Measurements from ENCODE around the gene AGBL3.

AGBL3 gene

GRCh38 chr7:134946260-134946659, 40.0 kb upstream of the AGBL3 start:
- H3K4me1 ChIP-seq (ENCODE audit: control insufficient read depth, low read depth, low read length), result peaks cover 3% of the 10 kb centered on the region
- H3K4me3 ChIP-seq (ENCODE audit: low read length), result no peak overlapping the region
- peaks cover 37% of the 10 kb centered on the region for H3K36me3 ChIP-seq (ENCODE audit: control insufficient read depth, low read depth, low read length)
- H3K27ac ChIP-seq (ENCODE audit: low read length), result no peak overlapping the region
- no peak overlapping the region for H3K9ac ChIP-seq (ENCODE audit: low read length)
- H3K9me3 ChIP-seq (ENCODE audit: control insufficient read depth, low read depth, low read length), result no peaks in the 10 kb centered on the region
- H3K27me3 ChIP-seq (ENCODE audit: control insufficient read depth, insufficient read depth, low read length), result no peaks in the 10 kb centered on the region

GRCh38 chr7:134947329-134947728, 39.0 kb upstream of the AGBL3 start:
- no peaks in the 10 kb centered on the region for H3K9me3 ChIP-seq (ENCODE audit: control insufficient read depth, low read depth, low read length)
- H3K27me3 ChIP-seq (ENCODE audit: control insufficient read depth, insufficient read depth, low read length), result no peaks in the 10 kb centered on the region
- H3K4me1 ChIP-seq (ENCODE audit: control insufficient read depth, low read depth, low read length), result peaks cover 3% of the 10 kb centered on the region
- H3K9ac ChIP-seq (ENCODE audit: low read length), result no peak overlapping the region
- peaks cover 45% of the 10 kb centered on the region for H3K36me3 ChIP-seq (ENCODE audit: control insufficient read depth, low read depth, low read length)
- no peak overlapping the region for H3K4me3 ChIP-seq (ENCODE audit: low read length)
- H3K27ac ChIP-seq (ENCODE audit: low read length), result no peak overlapping the region

GRCh38 chr7:134947831-134948230, 38.5 kb upstream of the AGBL3 start:
- peaks cover 49% of the 10 kb centered on the region for H3K36me3 ChIP-seq (ENCODE audit: control insufficient read depth, low read depth, low read length)
- no peaks in the 10 kb centered on the region for H3K9me3 ChIP-seq (ENCODE audit: control insufficient read depth, low read depth, low read length)
- no peak overlapping the region for H3K9ac ChIP-seq (ENCODE audit: low read length)
- no peaks in the 10 kb centered on the region for H3K27me3 ChIP-seq (ENCODE audit: control insufficient read depth, insufficient read depth, low read length)
- H3K4me1 ChIP-seq (ENCODE audit: control insufficient read depth, low read depth, low read length), result peaks cover 1% of the 10 kb centered on the region
- no peak overlapping the region for H3K4me3 ChIP-seq (ENCODE audit: low read length)
- no peak overlapping the region for H3K27ac ChIP-seq (ENCODE audit: low read length)

GRCh38 chr7:134948246-134948645, 38.1 kb upstream of the AGBL3 start:
- H3K36me3 ChIP-seq (ENCODE audit: control insufficient read depth, low read depth, low read length), result peaks cover 51% of the 10 kb centered on the region
- no peaks in the 10 kb centered on the region for H3K27me3 ChIP-seq (ENCODE audit: control insufficient read depth, insufficient read depth, low read length)
- no peak overlapping the region for H3K9ac ChIP-seq (ENCODE audit: low read length)
- H3K4me1 ChIP-seq (ENCODE audit: control insufficient read depth, low read depth, low read length), result no peaks in the 10 kb centered on the region
- no peak overlapping the region for H3K4me3 ChIP-seq (ENCODE audit: low read length)
- no peaks in the 10 kb centered on the region for H3K9me3 ChIP-seq (ENCODE audit: control insufficient read depth, low read depth, low read length)
- H3K27ac ChIP-seq (ENCODE audit: low read length), result no peak overlapping the region

- no peaks in the 10 kb centered on the region for H3K27me3 ChIP-seq (ENCODE audit: control insufficient read depth, insufficient read depth, low read length)
- no peaks in the 10 kb centered on the region for H3K4me1 ChIP-seq (ENCODE audit: control insufficient read depth, low read depth, low read length)
- no peak overlapping the region for H3K4me3 ChIP-seq (ENCODE audit: low read length)
- no peak overlapping the region for H3K27ac ChIP-seq (ENCODE audit: low read length)
- peaks cover 51% of the 10 kb centered on the region for H3K36me3 ChIP-seq (ENCODE audit: control insufficient read depth, low read depth, low read length)
- no peaks in the 10 kb centered on the region for H3K9me3 ChIP-seq (ENCODE audit: control insufficient read depth, low read depth, low read length)
- H3K9ac ChIP-seq (ENCODE audit: low read length), result no peak overlapping the region
Observed at GRCh38 chr7:134948736-134949135, 37.6 kb upstream of the AGBL3 start.

GRCh38 chr7:134949171-134949570, 37.1 kb upstream of the AGBL3 start:
- H3K9ac ChIP-seq (ENCODE audit: low read length), result no peak overlapping the region
- H3K4me3 ChIP-seq (ENCODE audit: low read length), result no peak overlapping the region
- H3K9me3 ChIP-seq (ENCODE audit: control insufficient read depth, low read depth, low read length), result no peaks in the 10 kb centered on the region
- H3K27ac ChIP-seq (ENCODE audit: low read length), result no peak overlapping the region
- H3K27me3 ChIP-seq (ENCODE audit: control insufficient read depth, insufficient read depth, low read length), result no peaks in the 10 kb centered on the region
- H3K4me1 ChIP-seq (ENCODE audit: control insufficient read depth, low read depth, low read length), result no peaks in the 10 kb centered on the region
- H3K36me3 ChIP-seq (ENCODE audit: control insufficient read depth, low read depth, low read length), result peaks cover 51% of the 10 kb centered on the region

GRCh38 chr7:134954197-134955082, 31.9 kb upstream of the AGBL3 start:
- Histone ChIP-seq H3K4me3 (ENCODE audit: low read length) (no peak overlapping the region), H3K36me3 (ENCODE audit: control insufficient read depth, low read depth, low read length) (peaks cover 56% of the 10 kb centered on the region), H3K9ac (ENCODE audit: low read length) (no peak overlapping the region), H3K4me1 (ENCODE audit: control insufficient read depth, low read depth, low read length) (no peaks in the 10 kb centered on the region), H3K27me3 (ENCODE audit: control insufficient read depth, insufficient read depth, low read length) (no peaks in the 10 kb centered on the region), H3K27ac (ENCODE audit: low read length) (no peak overlapping the region), H3K9me3 (ENCODE audit: control insufficient read depth, low read depth, low read length) (no peaks in the 10 kb centered on the region)

- Histone ChIP-seq H3K4me1 (ENCODE audit: control insufficient read depth, low read depth, low read length) (no peaks in the 10 kb centered on the region), H3K36me3 (ENCODE audit: control insufficient read depth, low read depth, low read length) (peaks cover 55% of the 10 kb centered on the region), H3K4me3 (ENCODE audit: low read length) (no peak overlapping the region), H3K9me3 (ENCODE audit: control insufficient read depth, low read depth, low read length) (no peaks in the 10 kb centered on the region), H3K27me3 (ENCODE audit: control insufficient read depth, insufficient read depth, low read length) (no peaks in the 10 kb centered on the region), H3K9ac (ENCODE audit: low read length) (no peak overlapping the region), H3K27ac (ENCODE audit: low read length) (no peak overlapping the region)
Observed at GRCh38 chr7:134957005-134957404, 29.3 kb upstream of the AGBL3 start.

- H3K4me1 ChIP-seq (ENCODE audit: control insufficient read depth, low read depth, low read length), result no peaks in the 10 kb centered on the region
- H3K36me3 ChIP-seq (ENCODE audit: control insufficient read depth, low read depth, low read length), result peaks cover 62% of the 10 kb centered on the region
- no peaks in the 10 kb centered on the region for H3K27me3 ChIP-seq (ENCODE audit: control insufficient read depth, insufficient read depth, low read length)
- H3K9ac ChIP-seq (ENCODE audit: low read length), result no peak overlapping the region
- no peak overlapping the region for H3K4me3 ChIP-seq (ENCODE audit: low read length)
- no peaks in the 10 kb centered on the region for H3K9me3 ChIP-seq (ENCODE audit: control insufficient read depth, low read depth, low read length)
- no peak overlapping the region for H3K27ac ChIP-seq (ENCODE audit: low read length)
Observed at GRCh38 chr7:134959810-134960209, 26.5 kb upstream of the AGBL3 start.

GRCh38 chr7:134962270-134962780, 24.0 kb upstream of the AGBL3 start:
- H3K36me3 ChIP-seq (ENCODE audit: control insufficient read depth, low read depth, low read length), result peaks cover 69% of the 10 kb centered on the region
- H3K9ac ChIP-seq (ENCODE audit: low read length), result no peak overlapping the region
- no peaks in the 10 kb centered on the region for H3K9me3 ChIP-seq (ENCODE audit: control insufficient read depth, low read depth, low read length)

GRCh38 chr7:134963036-134963435, 23.3 kb upstream of the AGBL3 start:
- Histone ChIP-seq H3K27me3 (ENCODE audit: control insufficient read depth, insufficient read depth, low read length) (no peaks in the 10 kb centered on the region), H3K36me3 (ENCODE audit: control insufficient read depth, low read depth, low read length) (peaks cover 64% of the 10 kb centered on the region), H3K4me1 (ENCODE audit: control insufficient read depth, low read depth, low read length) (no peaks in the 10 kb centered on the region), H3K9me3 (ENCODE audit: control insufficient read depth, low read depth, low read length) (no peaks in the 10 kb centered on the region), H3K27ac (ENCODE audit: low read length) (no peak overlapping the region), H3K9ac (ENCODE audit: low read length) (no peak overlapping the region), H3K4me3 (ENCODE audit: low read length) (no peak overlapping the region)

More at GRCh38 chr7:134962270-134962780, 24.0 kb upstream of the AGBL3 start:
- no peaks in the 10 kb centered on the region for H3K27me3 ChIP-seq (ENCODE audit: control insufficient read depth, insufficient read depth, low read length)
- no peak overlapping the region for H3K4me3 ChIP-seq (ENCODE audit: low read length)
- H3K27ac ChIP-seq (ENCODE audit: low read length), result no peak overlapping the region
- H3K4me1 ChIP-seq (ENCODE audit: control insufficient read depth, low read depth, low read length), result no peaks in the 10 kb centered on the region

GRCh38 chr7:134966691-134967090, 19.6 kb upstream of the AGBL3 start:
- Histone ChIP-seq H3K27me3 (ENCODE audit: control insufficient read depth, insufficient read depth, low read length) (no peaks in the 10 kb centered on the region), H3K4me1 (ENCODE audit: control insufficient read depth, low read depth, low read length) (no peaks in the 10 kb centered on the region), H3K9ac (ENCODE audit: low read length) (no peak overlapping the region), H3K4me3 (ENCODE audit: low read length) (no peak overlapping the region), H3K9me3 (ENCODE audit: control insufficient read depth, low read depth, low read length) (no peaks in the 10 kb centered on the region), H3K27ac (ENCODE audit: low read length) (no peak overlapping the region), H3K36me3 (ENCODE audit: control insufficient read depth, low read depth, low read length) (peaks cover 34% of the 10 kb centered on the region)
